Activated CD8-positive, alpha-beta memory T cell treated with anti-CD3 and anti-CD28 coated beads, Interleukin-2, amount 10 ng/mL, durations not matched to agents 7 days and 5 days (primary cell): Measurements from ENCODE around the gene OPCML. TPM values are rescaled to one million over a fixed set of nuclear protein-coding genes. Genes with fewer than 3 reads are reported as not detected.

Source experiments
- ATAC-seq: fragments of 150-1000 bp; cut with Tn5 transposase; one replicate; pipeline ENCODE4 v1.10.0; 2021; ENCODE audit warnings: moderate library complexity
- CTCF ChIA-PET: fragments of 350-600 bp; sonication (Branson Sonifier 250); formaldehyde crosslinking; loops from one replicate; lab custom pipeline; 2021; ENCODE audit warnings: antibody characterized with exemption; lab: Charles Lee
- DNase-seq: peaks from one replicate; pipeline ENCODE4 v3.0.0-alpha.2; 2020
- H3K27ac Mint-ChIP-seq: one replicate; pipeline ENCODE4 v1.8.0; 2021; ENCODE audit warnings: mild to moderate bottlenecking, mixed read lengths
- H3K27me3 Mint-ChIP-seq: one replicate; pipeline ENCODE4 v1.8.0; 2021; ENCODE audit warnings: mixed read lengths
- H3K36me3 Mint-ChIP-seq: one replicate; pipeline ENCODE4 v1.8.0; 2021; ENCODE audit warnings: mild to moderate bottlenecking, mixed read lengths
- H3K4me1 Mint-ChIP-seq: one replicate; pipeline ENCODE4 v1.8.0; 2021; ENCODE audit warnings: mixed read lengths
- H3K4me3 Mint-ChIP-seq: one replicate; pipeline ENCODE4 v1.8.0; 2021; ENCODE audit warnings: mild to moderate bottlenecking, moderate library complexity, mixed read lengths
- H3K9me3 Mint-ChIP-seq: one replicate; pipeline ENCODE4 v1.8.0; 2022; ENCODE audit warnings: low read depth, mixed read lengths
- total RNA-seq, 2 experiments: library from RNA; stranded (reverse); gene quantifications; one replicate each; pipeline ENCODE4 v1.2.3, GENCODE V29; 2021

The OPCML gene
- total RNA-seq, 2 experiments from 2014 or later: not detected

DNA sequence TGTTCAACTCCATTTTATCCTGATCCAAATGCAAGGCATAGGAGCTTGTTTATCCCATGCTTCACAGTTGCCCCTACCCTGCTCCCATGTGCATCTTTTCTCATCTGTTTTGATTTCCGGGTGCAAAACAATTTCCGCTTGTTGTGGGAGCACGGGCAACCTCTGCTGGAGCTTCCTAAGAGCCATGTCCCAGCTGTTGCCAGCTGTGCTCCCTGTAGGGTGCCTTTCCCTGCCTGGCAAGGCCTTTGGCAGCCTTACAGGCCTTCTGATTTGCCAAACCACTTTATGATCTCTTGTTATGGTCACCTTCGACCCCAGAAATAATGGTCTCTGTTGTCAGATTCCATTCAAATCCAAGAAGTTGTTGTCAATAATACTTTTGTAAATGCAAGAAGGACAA is 1038.5 kb downstream of the OPCML start:
- Mint-ChIP-seq H3K36me3 (no peaks in the 10 kb centered on the region), H3K4me1 (no peaks in the 10 kb centered on the region), H3K27me3 (no peaks in the 10 kb centered on the region), H3K4me3 (no peak overlapping the region), H3K9me3 (peaks cover 12% of the 10 kb centered on the region), H3K27ac (no peak overlapping the region)
- ATAC-seq (no peak), DNase-seq (no peak)
- CTCF ChIA-PET: no interaction called here

DNA sequence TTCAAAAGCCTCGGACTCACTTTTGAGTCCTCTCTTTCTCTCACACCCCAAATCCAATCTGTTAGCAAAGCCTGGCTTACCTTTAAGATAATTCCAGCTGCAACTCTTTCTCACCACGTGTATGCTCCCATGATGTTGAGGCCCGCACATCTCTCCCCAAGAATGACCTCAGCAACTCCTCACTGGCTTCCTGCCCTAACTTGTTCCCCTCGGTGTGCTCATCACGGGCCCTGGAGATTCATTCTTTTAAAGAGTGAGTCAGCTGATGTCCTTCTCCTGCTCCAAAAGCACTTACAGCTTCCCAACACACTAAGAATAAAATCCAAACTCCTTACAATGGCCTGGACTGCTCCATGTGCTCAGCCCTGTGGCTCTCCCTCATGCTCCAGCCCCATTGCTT is 1041.3 kb downstream of the OPCML start:
- no peak overlapping the region for H3K4me3 Mint-ChIP-seq
- no peak overlapping the region for H3K27ac Mint-ChIP-seq
- no peaks in the 10 kb centered on the region for H3K36me3 Mint-ChIP-seq
- peaks cover 12% of the 10 kb centered on the region for H3K9me3 Mint-ChIP-seq
- CTCF ChIA-PET: no interaction called here
- no peaks in the 10 kb centered on the region for H3K4me1 Mint-ChIP-seq
- no peaks in the 10 kb centered on the region for H3K27me3 Mint-ChIP-seq
- no peak for ATAC-seq
- no peak for DNase-seq

DNA sequence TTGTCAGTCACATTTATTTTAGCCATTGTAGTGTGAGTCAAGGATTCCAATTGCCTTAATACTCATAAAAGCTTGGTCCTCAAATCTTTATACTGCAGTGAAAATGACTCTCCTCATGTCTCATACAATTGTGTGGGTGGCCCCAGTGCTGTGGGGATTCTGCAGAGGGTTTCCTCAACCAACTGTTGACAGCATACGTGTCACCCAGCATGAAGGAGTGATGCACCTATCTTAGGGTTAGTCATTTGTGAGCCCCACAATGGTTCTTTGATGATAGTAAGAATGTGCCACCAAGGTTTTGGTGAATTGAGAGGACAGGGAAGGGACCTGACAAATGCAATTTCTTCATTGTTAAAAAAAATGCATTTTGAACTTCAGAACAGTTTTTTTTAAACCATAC is 1046.2 kb downstream of the OPCML start:
- Mint-ChIP-seq H3K36me3 (no peaks in the 10 kb centered on the region), H3K27me3 (no peaks in the 10 kb centered on the region), H3K4me3 (no peak overlapping the region), H3K27ac (no peak overlapping the region), H3K9me3 (peaks cover 14% of the 10 kb centered on the region), H3K4me1 (no peaks in the 10 kb centered on the region)
- no peak for DNase-seq
- CTCF ChIA-PET: no interaction called here
- no peak for ATAC-seq

DNA sequence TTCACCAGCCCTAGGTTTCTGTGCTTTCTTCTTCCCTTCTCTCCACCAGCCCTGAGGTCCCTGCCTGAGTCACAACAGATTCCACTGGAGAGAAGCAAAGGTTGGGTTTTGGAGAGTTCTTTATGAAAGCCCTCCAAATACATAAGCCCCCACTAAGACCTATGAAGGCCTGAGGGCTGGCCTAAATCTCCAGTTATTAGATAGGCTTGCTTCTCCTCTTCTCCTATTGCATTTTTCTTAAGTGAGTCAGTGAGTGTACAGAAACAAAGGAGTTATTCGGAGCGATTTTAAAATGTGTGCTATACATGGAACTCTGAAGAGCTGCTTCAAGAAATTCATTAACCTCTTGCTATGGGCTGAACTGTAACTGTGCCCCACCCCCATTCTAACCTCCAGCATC is 1057.3 kb downstream of the OPCML start:
- CTCF ChIA-PET: no interaction called here
- ATAC-seq (no peak), DNase-seq (no peak)
- Mint-ChIP-seq H3K27ac (no peak overlapping the region), H3K4me1 (no peaks in the 10 kb centered on the region), H3K27me3 (no peaks in the 10 kb centered on the region), H3K9me3 (no peaks in the 10 kb centered on the region), H3K36me3 (no peaks in the 10 kb centered on the region), H3K4me3 (no peak overlapping the region)

DNA sequence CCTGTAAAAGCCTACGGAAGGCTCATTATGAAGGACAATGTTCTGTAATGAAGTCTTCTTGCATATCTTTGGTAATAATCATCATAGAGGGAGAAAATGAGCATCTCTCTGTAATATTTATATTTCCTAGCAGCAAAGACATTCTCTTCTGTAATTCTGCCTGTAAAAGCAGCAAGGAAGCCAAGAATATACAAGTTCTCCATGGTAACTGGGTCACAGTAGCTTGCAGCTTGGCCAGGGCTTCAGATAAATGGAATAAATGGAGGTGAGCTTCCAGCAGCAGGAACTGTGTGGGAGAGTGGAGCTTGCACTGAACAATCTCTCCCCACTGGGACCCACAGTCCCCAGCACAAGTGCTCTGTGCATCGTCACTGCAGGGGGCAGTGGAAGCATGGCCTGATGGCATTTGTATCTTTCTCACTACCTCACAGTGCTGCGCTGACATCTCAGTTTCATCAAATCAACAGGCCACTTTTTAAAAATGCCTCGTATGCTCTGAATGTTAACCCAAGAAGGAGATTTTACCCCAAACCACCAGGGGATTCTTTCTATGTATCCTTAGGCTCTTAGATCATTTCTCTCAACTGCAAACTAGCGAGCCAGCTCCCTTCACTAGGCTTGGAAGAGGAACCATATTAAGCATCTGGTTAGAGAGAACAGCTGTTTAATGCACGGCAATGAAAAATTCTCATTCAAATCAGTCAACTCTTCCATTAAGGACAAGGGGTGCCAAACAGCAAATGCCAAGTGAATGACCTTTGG is 1059.7 kb downstream of the OPCML start:
- DNase-seq (no peak), ATAC-seq (no peak)
- Mint-ChIP-seq H3K4me3 (no peak overlapping the region), H3K27me3 (no peaks in the 10 kb centered on the region), H3K4me1 (no peaks in the 10 kb centered on the region), H3K36me3 (no peaks in the 10 kb centered on the region), H3K27ac (no peak overlapping the region), H3K9me3 (no peaks in the 10 kb centered on the region)
- CTCF ChIA-PET: no interaction called here

DNA sequence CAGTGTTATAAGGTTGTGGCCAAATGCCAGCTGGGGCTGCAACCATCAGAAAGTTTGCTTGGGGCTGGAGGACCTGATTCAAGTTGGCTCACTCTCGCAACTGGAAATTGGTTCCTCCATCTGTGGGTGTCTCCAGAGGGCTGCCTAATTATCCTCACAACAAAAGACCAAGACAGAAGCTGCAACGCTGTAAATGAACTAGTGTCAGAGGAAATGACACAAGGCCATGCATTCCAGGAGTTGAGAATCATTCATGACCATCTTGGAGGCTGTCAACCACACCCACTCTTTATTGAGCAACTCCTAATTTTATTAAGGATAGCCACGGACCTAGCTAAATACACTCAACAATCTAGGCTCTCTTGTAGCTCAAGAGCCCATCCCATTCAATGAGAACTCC is 1060.8 kb downstream of the OPCML start:
- Mint-ChIP-seq H3K9me3 (no peaks in the 10 kb centered on the region), H3K36me3 (no peaks in the 10 kb centered on the region), H3K27me3 (no peaks in the 10 kb centered on the region), H3K4me1 (no peaks in the 10 kb centered on the region), H3K4me3 (no peak overlapping the region), H3K27ac (no peak overlapping the region)
- ATAC-seq: no peak
- DNase-seq: no peak
- CTCF ChIA-PET: no interaction called here

- DNase-seq: no peak
- Mint-ChIP-seq H3K4me3 (no peak overlapping the region), H3K4me1 (no peaks in the 10 kb centered on the region), H3K27ac (no peak overlapping the region), H3K36me3 (no peaks in the 10 kb centered on the region), H3K27me3 (no peaks in the 10 kb centered on the region), H3K9me3 (no peaks in the 10 kb centered on the region)
- no peak for ATAC-seq
- CTCF ChIA-PET: no interaction called here
These were observed 1065.3 kb downstream of the OPCML start for GRCh38 chr11:132466983-132467382.

DNA sequence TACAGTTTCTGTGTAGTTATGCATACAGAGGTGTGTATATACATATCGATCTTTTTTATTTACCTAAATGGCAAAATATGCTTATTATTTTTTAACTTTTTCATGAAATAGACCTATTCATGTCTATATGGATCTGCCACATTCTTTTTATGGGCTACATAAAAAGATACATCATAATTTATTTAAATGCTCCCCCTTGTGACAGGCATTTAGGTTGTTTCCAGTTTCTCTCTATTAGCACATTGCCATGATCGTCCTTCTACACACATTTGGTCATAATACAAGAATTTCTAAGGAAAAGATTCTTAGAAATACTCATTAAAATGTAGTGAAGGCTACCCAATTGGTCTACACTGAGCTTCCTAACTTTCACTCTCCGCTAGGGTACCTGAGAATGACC is 1067.4 kb downstream of the OPCML start:
- Mint-ChIP-seq H3K9me3 (peaks cover 9% of the 10 kb centered on the region), H3K27ac (no peak overlapping the region), H3K4me3 (no peak overlapping the region), H3K36me3 (no peaks in the 10 kb centered on the region), H3K27me3 (no peaks in the 10 kb centered on the region), H3K4me1 (no peaks in the 10 kb centered on the region)
- CTCF ChIA-PET: no interaction called here
- ATAC-seq: no peak
- DNase-seq: no peak

- peaks cover 9% of the 10 kb centered on the region for H3K9me3 Mint-ChIP-seq
- no peaks in the 10 kb centered on the region for H3K36me3 Mint-ChIP-seq
- H3K4me1 Mint-ChIP-seq: no peaks in the 10 kb centered on the region
- CTCF ChIA-PET: no interaction called here
- ATAC-seq (no peak), DNase-seq (no peak)
- no peaks in the 10 kb centered on the region for H3K27me3 Mint-ChIP-seq
- no peak overlapping the region for H3K4me3 Mint-ChIP-seq
- H3K27ac Mint-ChIP-seq: no peak overlapping the region
These were observed 1068.3 kb downstream of the OPCML start for GRCh38 chr11:132464003-132464342.

DNA sequence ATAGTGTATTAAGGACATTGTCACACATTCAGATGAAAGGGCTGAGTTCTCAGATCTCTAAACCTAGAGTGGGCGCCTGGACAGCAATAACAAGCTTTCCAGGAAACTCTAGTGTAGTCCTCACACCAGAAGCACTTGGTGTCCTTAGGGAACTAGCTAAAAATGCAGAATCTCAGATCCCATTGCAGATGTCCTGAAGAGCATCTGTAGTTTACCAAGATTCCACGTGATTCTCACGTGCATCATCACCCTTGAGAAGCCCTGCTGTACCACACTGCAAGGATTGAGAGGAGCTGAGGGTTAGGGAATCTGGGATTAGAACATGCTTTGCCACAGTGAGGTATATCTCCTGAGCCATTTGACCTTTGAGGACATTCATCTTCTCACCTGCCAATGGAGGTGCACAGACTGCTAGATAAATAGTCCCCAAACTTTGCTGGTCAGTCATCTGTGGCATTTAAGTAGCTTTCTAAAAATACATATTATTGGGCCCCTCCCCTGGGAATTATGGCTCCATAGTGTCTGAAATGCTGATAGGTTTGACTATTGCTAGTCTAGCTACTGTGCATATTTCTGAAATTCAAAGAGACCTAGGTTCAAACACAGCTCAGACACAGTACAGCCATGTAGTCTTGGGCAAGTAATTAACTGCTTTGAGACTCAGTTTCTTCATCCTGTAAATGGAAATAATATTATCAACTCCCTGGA is 1068.9 kb downstream of the OPCML start:
- no peak overlapping the region for H3K27ac Mint-ChIP-seq
- H3K36me3 Mint-ChIP-seq: no peaks in the 10 kb centered on the region
- no peak overlapping the region for H3K4me3 Mint-ChIP-seq
- DNase-seq (no peak), ATAC-seq (no peak)
- H3K27me3 Mint-ChIP-seq: no peaks in the 10 kb centered on the region
- no peaks in the 10 kb centered on the region for H3K4me1 Mint-ChIP-seq
- H3K9me3 Mint-ChIP-seq: peaks cover 9% of the 10 kb centered on the region
- CTCF ChIA-PET: no interaction called here

DNA sequence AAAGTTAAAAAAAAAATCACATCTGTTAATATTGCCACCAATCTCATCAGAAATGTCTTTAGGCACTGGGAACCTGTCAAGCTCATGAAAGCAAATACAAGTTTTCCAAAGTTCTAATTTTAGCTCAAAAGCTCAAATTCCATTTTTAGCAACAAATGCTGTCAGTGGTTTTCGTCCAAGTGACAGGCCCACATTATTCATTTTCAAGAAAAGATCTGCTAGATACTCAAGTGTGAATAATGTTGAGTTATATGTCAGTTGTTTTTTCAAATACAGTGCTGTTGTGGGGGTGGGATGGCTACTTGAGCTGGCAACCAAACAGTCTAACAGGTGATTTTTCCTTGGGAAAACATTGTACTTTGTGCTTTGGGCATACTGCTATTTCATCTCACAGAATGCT is 1072.6 kb downstream of the OPCML start:
- Mint-ChIP-seq H3K27ac (no peak overlapping the region), H3K36me3 (no peaks in the 10 kb centered on the region), H3K9me3 (peaks cover 9% of the 10 kb centered on the region), H3K4me1 (no peaks in the 10 kb centered on the region), H3K27me3 (no peaks in the 10 kb centered on the region), H3K4me3 (no peak overlapping the region)
- ATAC-seq (no peak), DNase-seq (no peak)
- CTCF ChIA-PET: no interaction called here

GRCh38 chr11:132457445-132457844 is 1074.9 kb downstream of the OPCML start:
- Mint-ChIP-seq H3K27me3 (no peaks in the 10 kb centered on the region), H3K4me3 (no peak overlapping the region), H3K4me1 (no peaks in the 10 kb centered on the region), H3K27ac (no peak overlapping the region), H3K36me3 (no peaks in the 10 kb centered on the region), H3K9me3 (peaks cover 9% of the 10 kb centered on the region)
- DNase-seq (no peak), ATAC-seq (no peak)
- CTCF ChIA-PET: no interaction called here

GRCh38 chr11:132456751-132457328 is 1075.5 kb downstream of the OPCML start:
- H3K4me3 Mint-ChIP-seq: no peak overlapping the region

GRCh38 chr11:132455044-132455443 is 1077.3 kb downstream of the OPCML start:
- CTCF ChIA-PET: no interaction called here
- H3K4me3 Mint-ChIP-seq: no peak overlapping the region
- no peaks in the 10 kb centered on the region for H3K36me3 Mint-ChIP-seq
- ATAC-seq (no peak), DNase-seq (no peak)
- H3K4me1 Mint-ChIP-seq: no peaks in the 10 kb centered on the region
- no peak overlapping the region for H3K27ac Mint-ChIP-seq
- H3K27me3 Mint-ChIP-seq: no peaks in the 10 kb centered on the region
- no peaks in the 10 kb centered on the region for H3K9me3 Mint-ChIP-seq

More at GRCh38 chr11:132456751-132457328, 1075.5 kb downstream of the OPCML start:
- Mint-ChIP-seq H3K36me3 (no peaks in the 10 kb centered on the region), H3K27ac (no peak overlapping the region), H3K27me3 (no peaks in the 10 kb centered on the region), H3K9me3 (peaks cover 9% of the 10 kb centered on the region), H3K4me1 (no peaks in the 10 kb centered on the region)
- CTCF ChIA-PET: no interaction called here
- ATAC-seq: no peak
- no peak for DNase-seq
